ENCODE data around the gene MRPL34.

Gene MRPL34

GRCh38 chr19:17309965-17310461 lies 4.3 kb downstream of the MRPL34 start:
- DNase-seq (ENCODE audit: low read depth) = no peak

GRCh38 chr19:17311455-17312188 lies 6.0 kb downstream of the MRPL34 start:
- no peak for DNase-seq (ENCODE audit: low read depth)

- DNase-seq (ENCODE audit: low read depth) = no peak
These were observed 6.8 kb downstream of the MRPL34 start for GRCh38 chr19:17312189-17313113.

GRCh38 chr19:17314007-17314593 lies 8.4 kb downstream of the MRPL34 start:
- DNase-seq (ENCODE audit: low read depth) = no peak

- DNase-seq (ENCODE audit: low read depth) = no peak
These were observed 13.3 kb downstream of the MRPL34 start for GRCh38 chr19:17318966-17319365.

GRCh38 chr19:17319473-17320238 lies 14.0 kb downstream of the MRPL34 start:
- DNase-seq (ENCODE audit: low read depth) = no peak

- DNase-seq (ENCODE audit: low read depth) = no peak
These were observed 14.8 kb downstream of the MRPL34 start for GRCh38 chr19:17320435-17320834.

GRCh38 chr19:17321655-17322489 lies 16.2 kb downstream of the MRPL34 start:
- no peak for DNase-seq (ENCODE audit: low read depth)

GRCh38 chr19:17322854-17323253 lies 17.2 kb downstream of the MRPL34 start:
- no peak for DNase-seq (ENCODE audit: low read depth)

GRCh38 chr19:17323300-17323963 lies 17.8 kb downstream of the MRPL34 start:
- no peak for DNase-seq (ENCODE audit: low read depth)

GRCh38 chr19:17323964-17324332 lies 18.3 kb downstream of the MRPL34 start:
- no peak for DNase-seq (ENCODE audit: low read depth)

GRCh38 chr19:17324357-17325114 lies 18.9 kb downstream of the MRPL34 start:
- no peak for DNase-seq (ENCODE audit: low read depth)

GRCh38 chr19:17325133-17325532 lies 19.5 kb downstream of the MRPL34 start:
- DNase-seq (ENCODE audit: low read depth) = no peak

GRCh38 chr19:17325881-17326594 lies 20.4 kb downstream of the MRPL34 start:
- DNase-seq (ENCODE audit: low read depth) = no peak

- DNase-seq (ENCODE audit: low read depth) = no peak
These were observed 20.9 kb downstream of the MRPL34 start for GRCh38 chr19:17326595-17326966.

- no peak for DNase-seq (ENCODE audit: low read depth)
These were observed 21.5 kb downstream of the MRPL34 start for GRCh38 chr19:17327068-17327653.

GRCh38 chr19:17327654-17328516 lies 22.2 kb downstream of the MRPL34 start:
- no peak for DNase-seq (ENCODE audit: low read depth)
